ENCODE results near the gene CYSRT1.

Gene CYSRT1

DNA sequence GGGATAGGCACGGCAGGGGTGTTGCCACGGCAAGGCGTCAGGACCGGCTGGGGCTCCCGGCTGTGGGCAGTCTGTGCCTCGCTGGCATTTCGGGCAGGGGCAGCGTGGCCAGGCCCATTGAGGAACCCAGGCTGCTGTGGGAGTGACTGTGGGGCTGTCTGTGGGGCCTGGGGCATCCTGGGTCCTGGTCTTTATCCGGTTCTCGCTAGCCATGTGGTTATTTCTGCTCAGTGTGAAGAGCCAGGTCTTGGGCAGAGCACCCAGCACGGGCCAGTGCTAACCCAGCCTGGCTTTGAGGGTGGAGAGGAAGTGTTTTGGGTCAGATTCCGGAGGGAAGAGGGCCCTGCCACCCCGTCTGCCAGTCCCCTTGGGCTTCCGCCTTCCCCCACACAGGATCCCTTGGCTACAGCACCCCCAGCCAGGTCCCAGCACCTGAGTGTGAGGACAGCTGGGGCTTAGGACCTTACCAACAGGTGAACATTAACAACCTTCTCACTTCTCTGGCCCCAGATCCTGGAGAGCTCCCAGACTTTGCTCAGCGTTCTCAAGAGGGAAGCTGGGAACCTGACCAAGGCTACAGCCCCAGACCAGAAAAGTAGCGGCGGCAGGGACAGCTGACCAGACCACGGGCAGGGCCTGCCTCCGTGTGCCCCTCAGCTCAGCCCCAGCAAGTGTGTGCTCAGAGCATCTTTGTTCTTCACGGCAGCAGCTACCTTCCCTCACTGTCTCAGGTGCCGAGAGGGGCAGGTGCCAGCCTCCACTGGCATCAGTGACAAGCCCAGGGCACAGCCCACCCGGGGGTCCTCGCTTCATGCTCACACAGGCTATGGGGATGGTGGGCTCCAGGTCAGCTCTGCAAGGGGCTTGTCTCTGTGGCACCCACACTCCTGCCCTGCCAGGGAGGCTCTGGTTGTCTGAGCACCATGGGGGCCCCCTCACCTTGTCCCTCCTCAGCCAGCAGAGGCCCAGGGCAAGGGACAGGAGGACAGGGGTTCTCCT lies 35.4 kb upstream of the CYSRT1 start:
- FAIRE-seq = no peak
- no peak for DNase-seq (ENCODE audit: insufficient read length, low spot score)

DNA sequence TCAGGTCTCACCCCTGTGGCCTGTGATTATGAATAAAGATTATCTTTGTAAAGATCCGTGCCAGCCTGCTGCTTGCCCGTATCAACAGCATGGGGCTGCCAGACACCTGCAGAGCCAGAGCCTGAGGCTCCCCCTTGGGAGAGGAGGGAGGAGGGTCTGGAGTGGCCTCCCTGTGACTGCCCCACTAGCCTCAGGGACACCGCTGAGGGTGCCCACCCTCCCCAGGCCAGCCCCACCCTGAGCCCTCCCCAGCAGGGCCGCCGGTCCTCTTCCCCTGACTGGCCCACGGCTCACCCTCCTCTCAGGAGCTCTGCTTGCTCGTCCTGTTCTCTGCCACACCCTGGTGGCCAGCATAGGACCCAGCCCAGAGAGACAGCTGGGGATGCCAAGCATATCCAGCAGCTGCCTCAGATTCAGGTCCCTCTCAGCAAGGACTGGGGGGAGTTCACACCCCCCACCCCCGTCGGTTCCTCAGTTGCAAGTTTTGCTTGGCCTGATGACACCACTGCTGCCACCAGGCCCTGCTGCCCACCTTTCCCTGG lies 34.6 kb upstream of the CYSRT1 start:
- FAIRE-seq (no peak), DNase-seq (ENCODE audit: insufficient read length, low spot score) (no peak)

DNA sequence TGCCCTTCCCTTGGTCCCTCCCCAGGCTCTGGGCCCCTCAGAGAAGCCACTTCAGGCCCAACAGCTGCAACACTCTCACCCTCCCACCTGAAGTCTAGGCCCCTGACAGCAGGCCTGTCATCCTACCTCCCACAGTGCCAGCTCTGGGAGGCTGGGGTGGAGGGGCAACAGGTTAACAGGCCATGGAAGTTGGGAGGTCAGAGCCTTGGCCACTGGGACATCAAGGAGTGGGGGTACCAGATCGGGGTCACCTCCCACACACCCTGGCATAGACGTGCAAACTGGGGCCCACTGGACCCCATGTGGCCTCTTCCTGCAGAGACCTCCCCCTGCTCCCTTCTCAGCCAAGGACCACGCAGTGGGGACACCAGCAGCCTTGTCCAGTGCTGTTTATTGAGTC lies 33.7 kb upstream of the CYSRT1 start:
- DNase-seq (ENCODE audit: insufficient read length, low spot score) = no peak
- FAIRE-seq = no peak

DNA sequence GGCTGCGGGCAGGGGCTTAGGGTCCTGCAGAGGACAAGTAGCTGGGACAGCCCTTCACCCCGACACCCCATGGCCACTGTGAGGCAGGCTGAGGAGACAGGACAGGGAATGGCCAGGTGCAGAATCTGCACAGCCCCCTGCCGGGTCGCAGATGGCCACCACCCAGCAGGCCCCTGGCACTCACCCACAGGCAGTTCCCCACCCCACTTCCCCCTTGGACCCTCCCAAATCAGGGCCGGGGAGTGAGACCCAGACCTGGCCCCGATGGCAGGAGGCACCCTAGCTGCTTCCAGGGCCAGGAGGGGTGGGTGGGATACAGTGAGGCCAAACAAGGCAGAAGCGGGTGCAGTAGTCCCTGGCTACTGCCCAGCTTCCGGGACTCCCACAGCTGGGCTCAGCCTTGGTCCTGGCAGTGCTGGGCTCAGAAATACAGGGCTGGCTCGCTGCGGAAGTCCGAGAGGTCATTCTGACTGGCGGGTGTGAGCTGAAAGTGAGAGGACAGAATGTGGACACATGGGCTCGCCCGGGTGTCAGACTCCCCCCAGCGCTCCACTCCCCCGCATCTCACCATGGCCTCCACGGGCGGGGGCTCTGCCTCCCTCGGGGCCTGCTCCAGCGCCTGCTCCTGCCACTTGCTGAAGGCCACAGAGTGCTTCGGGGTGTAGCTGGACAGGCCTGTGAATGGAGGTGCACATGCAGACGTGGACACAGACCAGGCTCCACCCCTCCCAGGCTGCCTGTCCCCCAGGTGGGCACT lies 33.1 kb upstream of the CYSRT1 start:
- DNase-seq (ENCODE audit: insufficient read length, low spot score) (no peak), FAIRE-seq (no peak)

DNA sequence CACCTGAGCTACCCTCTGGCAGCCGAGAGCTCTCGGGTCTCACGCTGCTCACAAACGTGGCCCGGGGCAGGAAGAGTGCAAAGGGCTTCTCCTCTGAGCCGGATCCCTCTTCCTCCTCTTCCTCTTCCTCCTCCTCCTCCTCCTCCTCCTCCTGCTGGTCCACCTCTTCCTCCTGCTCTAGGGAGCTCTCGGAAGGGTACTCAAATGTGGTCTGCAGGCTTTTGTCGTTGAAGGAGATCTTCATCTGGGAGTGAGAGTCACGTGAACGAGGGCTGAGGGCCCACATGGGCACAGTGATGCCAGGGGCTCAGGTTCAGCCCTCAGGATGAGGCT lies 32.6 kb upstream of the CYSRT1 start:
- FAIRE-seq (no peak), DNase-seq (ENCODE audit: insufficient read length, low spot score) (no peak)

DNA sequence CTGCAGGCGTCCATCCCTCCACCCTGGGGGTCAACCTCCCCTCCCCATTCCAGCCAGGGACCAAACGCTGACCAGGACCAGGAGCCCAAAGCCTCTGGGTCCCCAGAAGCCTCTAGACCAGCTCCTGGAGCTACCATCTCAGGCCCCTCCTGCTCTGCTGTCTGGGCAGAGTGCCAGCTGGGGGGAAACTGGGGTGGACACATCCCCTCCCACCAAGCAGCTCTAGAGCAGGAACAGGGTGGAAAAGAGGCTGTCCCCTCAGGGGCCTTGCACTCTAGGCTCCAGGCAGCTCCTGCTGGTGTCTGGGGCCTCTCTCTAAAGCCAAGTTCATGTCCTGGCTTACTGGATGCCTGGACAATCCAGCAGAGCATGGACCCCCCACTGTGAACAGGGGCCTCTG lies 32.1 kb upstream of the CYSRT1 start:
- no peak for DNase-seq (ENCODE audit: insufficient read length, low spot score)

DNA sequence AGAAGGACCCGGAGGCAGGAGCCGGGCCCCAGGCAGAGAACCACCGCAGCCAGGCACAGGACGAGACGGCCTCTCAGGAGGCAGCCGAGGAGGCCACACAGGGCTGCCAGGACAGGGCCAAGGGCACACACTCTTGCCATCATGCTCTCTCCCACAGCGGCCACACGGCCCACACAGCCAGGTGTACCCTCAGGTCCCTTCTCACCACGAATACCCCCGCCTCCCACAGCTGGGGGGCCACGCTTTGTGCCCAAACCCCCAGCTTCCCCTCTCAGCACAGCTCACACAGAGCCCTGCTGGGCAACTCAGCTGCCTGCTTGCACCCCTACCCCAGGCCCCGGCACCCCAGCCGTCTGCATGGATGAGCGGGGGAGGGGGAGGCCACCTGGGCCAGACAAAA lies 31.2 kb upstream of the CYSRT1 start:
- no peak for DNase-seq (ENCODE audit: insufficient read length, low spot score)
- no peak for FAIRE-seq

More for the DNA sequence above, 32.1 kb upstream of the CYSRT1 start:
- FAIRE-seq = no peak

DNA sequence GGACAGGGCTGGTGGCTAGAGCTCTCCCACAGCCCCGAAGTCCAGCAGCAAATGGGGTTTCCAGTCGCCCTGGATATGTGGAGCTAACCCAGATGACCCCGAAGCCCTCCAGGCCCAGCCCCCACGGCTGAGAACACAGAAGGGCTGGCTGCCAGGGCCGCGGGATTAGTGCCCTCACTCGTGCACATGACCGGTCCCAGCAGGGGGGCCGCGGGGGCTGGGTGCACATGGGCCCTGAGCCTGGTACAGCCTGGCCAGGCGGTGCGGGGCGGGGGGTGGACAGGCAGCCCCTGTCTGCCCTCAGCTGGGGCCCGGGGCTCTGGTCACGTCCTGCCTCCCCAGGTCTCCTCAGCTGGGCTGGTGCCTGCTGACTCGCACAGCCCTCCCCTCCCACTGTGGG lies 30.6 kb upstream of the CYSRT1 start:
- DNase-seq (ENCODE audit: insufficient read length, low spot score) (no peak), FAIRE-seq (no peak)

DNA sequence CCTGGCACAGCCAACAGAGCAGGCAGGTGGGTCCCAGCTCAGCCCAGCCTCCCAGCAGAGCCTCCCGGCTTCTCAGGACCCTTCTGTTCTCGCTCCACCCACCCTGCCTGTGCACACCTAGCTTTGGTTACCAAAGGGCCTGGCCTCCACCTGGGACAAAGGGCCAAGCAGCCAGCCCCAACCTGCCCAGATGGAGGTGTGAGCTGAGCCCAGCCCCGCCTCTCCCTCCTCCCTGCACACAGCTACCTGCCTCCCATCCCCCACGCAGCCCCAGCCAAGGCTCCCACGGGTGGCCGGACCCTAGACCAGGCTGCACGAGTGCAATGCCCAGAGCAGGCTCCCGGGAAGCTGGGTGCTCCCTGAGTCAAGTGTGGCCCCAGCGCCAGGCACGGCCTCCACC lies 30.1 kb upstream of the CYSRT1 start:
- FAIRE-seq = no peak
- DNase-seq (ENCODE audit: insufficient read length, low spot score) = no peak

DNA sequence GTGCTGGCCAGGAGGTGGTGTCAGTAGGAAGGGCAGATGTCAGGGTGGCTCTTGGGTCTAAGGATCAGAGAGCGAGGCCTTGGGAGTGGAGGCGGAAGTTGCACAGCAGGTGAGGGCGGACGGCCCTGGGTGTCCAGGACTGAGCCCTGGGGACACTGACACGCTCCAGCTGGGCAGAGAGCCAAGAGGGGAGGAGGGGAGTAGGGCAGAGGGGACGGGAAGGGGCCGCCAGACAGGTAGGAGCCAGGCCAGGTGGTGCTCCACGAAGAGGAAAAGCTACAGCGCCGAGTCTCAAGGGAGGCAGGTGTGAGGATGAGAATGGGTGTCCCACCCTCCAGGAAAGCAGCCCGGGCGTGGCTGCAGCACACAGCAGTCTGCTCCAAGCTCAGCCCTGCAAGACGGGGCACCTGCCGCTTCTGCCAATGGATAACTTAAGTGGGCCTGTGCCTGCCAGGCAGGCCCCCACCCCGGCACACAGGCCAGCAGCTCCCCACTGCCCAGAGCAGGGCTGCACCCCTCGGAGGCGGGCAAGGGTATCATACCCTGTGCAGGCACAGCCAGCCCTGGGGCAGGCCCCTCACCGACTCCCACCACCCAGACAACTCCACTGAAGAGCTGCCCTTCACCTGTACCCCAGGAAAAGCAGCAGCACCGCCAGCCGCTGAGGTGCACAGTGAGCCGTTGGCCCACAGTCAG lies 29.3 kb upstream of the CYSRT1 start:
- no peak for DNase-seq (ENCODE audit: insufficient read length, low spot score)
- no peak for FAIRE-seq

DNA sequence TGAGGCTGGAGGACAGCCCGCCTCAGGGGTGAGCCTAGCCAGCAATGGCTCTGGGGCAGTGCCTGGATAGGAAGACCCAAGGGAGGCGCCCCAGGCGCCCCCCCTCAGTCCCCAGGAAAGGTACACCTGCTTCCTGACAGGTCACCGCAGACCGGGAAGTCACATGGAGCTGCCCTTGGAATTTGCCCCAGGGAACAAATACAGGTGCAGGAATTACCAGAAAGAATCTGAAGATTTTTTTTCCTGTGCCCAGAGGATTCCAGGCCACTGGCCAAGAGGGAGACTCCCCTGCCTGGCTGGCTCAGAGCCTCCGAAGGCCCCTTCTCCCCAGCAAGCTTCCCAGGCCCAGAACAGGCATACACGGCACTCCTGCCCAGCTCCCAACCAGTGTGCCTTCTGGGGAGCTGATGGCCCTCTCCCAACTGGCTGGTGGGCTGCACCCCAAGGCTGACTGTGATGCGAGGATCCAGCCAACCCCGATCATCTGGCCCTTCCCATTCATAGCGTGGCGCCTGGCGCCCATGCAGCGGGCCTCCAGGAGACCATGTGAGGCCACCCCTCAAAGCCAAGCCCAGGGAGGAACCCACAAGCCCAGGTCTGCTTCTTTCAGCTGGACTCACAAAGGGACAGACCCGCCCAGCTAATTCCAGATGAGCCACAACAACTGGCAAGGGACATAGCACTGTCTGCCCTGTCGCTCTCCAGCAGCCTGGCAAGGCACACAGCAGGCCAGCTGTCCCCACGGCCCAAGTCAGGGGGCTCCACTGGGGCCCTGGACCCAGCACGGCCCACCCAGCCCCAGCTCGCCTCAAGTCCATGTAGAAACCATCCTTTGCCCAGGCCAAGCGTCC lies 26.7 kb upstream of the CYSRT1 start:
- FAIRE-seq (no peak), DNase-seq (ENCODE audit: insufficient read length, low spot score) (no peak)

DNA sequence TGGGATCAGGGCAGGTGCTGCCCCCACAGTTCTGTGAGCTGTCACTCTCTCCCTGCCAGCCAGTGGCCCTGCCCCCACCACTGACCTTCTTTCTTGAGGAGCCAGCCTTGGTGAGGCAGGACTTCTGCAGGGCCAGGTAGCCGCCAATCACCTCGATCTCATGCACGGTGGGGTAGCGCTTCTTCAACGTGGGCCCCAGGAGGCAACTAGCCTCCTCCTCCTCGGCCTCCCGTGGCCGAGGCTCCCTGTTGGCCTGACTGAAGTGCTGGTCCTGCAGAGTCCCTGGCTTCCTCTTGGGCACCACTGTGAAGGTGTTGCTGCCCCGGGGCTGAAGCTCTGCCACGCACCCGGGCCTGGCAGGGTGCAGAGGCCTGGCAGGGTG lies 26.1 kb upstream of the CYSRT1 start:
- FAIRE-seq (no peak), DNase-seq (ENCODE audit: insufficient read length, low spot score) (no peak)

DNA sequence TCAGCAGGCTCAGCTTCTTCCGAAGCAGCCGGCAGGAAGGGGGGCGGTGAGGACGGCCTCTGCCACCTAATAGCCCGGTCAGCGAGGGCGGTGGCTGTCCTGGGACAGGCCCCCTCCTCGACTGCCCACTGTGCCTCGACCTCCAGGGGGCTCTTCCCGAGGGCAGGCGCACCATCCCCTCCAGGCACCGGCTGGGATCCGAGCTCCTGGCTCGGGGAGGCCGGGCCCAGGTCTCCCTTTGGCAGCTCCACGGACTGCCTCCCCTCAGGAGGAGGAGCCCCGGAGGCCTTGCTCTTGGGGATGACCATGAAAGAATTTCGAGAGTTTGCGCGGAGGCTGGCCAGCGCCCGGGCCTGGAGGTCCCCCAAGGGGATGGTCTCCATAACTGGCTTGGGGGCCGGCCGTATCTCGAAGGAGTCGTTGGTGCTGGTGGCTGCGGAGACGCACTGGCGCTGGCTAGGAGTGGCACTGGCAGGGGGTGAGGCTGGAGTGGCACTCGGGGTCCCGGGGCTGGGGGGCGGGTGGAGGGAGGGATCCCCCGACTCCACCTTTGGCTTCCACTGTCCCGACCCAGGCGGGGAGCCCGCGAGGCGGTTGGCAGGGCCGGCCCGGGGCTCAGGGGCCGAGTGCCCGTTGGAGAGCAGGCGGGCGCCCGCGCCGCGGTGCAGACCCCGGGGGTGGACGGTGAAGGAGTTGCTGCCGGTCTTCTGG lies 25.4 kb upstream of the CYSRT1 start:
- no peak for DNase-seq (ENCODE audit: insufficient read length, low spot score)
- no peak for FAIRE-seq

DNA sequence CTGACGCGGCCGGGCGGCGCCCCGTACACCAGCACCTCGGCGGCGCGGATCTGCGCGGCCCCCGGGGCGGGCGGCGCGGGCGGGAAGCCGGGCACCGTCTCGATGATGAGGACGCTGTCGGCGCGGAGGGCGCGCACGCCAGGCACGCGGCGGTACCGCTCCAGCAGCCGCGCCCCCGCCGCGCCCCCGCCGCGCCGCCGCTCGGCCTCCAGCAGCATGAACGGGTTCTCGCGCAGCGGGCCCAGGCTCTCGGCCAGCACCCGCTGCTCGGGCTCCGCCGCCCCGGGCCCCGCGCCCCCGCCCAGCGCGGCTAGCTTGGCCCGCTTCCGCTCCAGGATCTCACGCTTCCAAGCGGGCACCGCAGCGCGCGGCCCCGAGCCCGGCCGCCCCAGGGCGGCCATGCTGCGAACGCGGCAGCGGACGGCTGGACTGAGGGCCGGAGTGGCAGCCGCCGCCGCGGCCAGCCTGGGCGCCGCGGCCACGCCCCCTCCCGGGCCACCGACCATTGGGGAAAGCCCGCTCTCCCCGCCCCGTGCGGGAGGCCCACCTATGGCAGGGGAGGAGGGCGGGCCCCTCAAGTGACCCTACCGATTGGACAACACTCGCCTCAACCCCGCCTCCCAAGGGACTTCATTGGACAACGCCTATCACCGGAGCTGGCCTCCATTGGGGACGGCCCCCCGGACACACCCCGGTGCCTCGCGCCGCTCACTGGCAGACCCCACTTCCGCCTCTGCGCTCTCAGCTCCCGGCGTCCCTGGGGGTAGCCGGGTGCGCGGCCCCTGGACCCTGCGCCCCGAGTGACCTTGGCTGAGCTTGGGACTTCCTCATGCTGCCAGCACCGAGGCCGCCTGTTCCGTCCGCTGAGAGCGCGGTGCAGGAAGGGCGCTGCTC lies 24.4 kb upstream of the CYSRT1 start, which contains the start of gene TPRN:
TSS of gene TPRN (minus strand) at position 431 of the 894 bp plus-strand sequence. CDS start at position 401, 30 bp downstream.
- FAIRE-seq = peak; percentile 99
- DNase-seq (ENCODE audit: insufficient read length, low spot score) = peak; percentile 100

DNA sequence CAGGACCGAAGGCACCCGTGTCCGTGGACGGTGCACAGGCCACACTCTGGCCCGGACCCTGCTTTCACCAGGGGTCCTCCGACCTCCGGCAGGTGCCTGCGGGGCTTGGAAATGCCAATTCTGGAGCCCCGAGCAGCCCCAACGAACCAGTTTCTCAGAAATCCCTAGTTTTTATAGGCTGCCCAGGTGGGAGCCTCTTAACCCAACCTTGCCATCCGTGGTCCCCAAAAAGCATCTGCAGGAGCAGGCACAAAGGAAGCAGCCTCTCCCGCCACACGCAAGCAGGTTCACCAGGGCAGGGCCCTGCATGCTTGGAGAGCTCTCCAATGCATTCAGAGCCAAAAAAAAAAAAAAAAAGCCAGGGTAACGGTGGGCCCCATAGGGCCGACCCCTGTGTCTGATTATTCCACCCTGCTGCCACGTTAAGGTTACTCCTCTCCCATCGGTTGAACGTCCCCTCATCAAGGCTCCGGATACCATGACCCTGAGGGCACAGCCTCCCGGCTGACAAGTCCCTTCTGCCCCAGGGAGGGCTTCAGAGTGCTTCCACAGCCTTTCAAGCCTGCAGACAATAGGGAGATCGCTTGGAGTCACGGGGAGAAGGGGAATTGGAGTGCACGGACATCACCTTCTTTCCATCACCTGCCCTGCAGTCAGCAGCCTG lies 23.6 kb upstream of the CYSRT1 start:
- FAIRE-seq (peak; percentile 11), DNase-seq (ENCODE audit: insufficient read length, low spot score) (no peak)

DNA sequence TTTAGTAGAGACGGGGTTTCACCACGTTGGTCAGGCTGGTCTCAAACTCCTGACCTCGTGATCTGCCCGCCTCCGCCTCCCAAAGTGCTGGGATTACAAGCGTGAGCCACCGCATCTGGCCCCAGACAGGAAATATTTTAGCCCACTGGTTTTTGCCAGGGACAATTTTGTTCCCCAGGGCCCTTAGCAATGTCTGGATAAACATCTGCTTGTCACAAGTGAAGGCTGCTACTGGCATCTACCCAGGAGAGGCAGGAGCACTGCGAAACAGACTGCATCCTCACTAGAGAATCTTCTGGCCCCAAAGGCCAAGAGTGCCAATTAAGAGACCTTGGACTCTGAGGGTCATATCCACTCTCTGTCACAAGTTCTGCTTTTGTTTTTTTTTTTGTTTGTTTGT lies 22.0 kb upstream of the CYSRT1 start:
- FAIRE-seq (no peak), DNase-seq (ENCODE audit: insufficient read length, low spot score) (no peak)

DNA sequence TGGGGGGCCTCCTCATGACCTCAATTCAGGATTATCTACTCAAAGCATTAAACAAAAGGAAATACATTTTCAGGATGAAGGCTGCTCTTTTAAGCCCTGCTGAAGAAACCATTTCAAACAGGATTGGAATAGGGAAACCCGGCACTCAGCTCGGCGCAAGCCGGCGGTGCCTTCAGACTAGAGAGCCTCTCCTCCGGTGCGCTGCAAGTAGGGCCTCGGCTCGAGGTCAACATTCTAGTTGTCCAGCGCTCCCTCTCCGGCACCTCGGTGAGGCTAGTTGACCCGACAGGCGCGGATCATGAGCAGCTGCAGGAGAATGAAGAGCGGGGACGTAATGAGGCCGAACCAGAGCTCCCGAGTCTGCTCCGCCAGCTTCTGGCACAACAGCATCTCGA lies 20.2 kb upstream of the CYSRT1 start:
- FAIRE-seq (no peak), DNase-seq (ENCODE audit: insufficient read length, low spot score) (no peak)

Data from GM19239 (cell line).